Activated CD8-positive, alpha-beta memory T cell treated with anti-CD3 and anti-CD28 coated beads, Interleukin-2, amount 10 ng/mL, durations not matched to agents 7 days and 5 days (primary cell): ENCODE results near the gene GPER1. TPM values are rescaled to one million over a fixed set of nuclear protein-coding genes. Genes with fewer than 3 reads are reported as not detected.

Experiments
- ATAC-seq: fragments of 150-1000 bp; cut with Tn5 transposase; one replicate; pipeline ENCODE4 v1.10.0; 2021; ENCODE audit warnings: moderate library complexity
- CTCF ChIA-PET: fragments of 350-600 bp; sonication (Branson Sonifier 250); formaldehyde crosslinking; loops from one replicate; lab custom pipeline; 2021; ENCODE audit warnings: antibody characterized with exemption; lab: Charles Lee
- DNase-seq: peaks from one replicate; pipeline ENCODE4 v3.0.0-alpha.2; 2020
- H3K27ac Mint-ChIP-seq: one replicate; pipeline ENCODE4 v1.8.0; 2021; ENCODE audit warnings: mild to moderate bottlenecking, mixed read lengths
- H3K27me3 Mint-ChIP-seq: one replicate; pipeline ENCODE4 v1.8.0; 2021; ENCODE audit warnings: mixed read lengths
- H3K36me3 Mint-ChIP-seq: one replicate; pipeline ENCODE4 v1.8.0; 2021; ENCODE audit warnings: mild to moderate bottlenecking, mixed read lengths
- H3K4me1 Mint-ChIP-seq: one replicate; pipeline ENCODE4 v1.8.0; 2021; ENCODE audit warnings: mixed read lengths
- H3K4me3 Mint-ChIP-seq: one replicate; pipeline ENCODE4 v1.8.0; 2021; ENCODE audit warnings: mild to moderate bottlenecking, moderate library complexity, mixed read lengths
- H3K9me3 Mint-ChIP-seq: one replicate; pipeline ENCODE4 v1.8.0; 2022; ENCODE audit warnings: low read depth, mixed read lengths
- total RNA-seq, 2 experiments: library from RNA; stranded (reverse); gene quantifications; one replicate each; pipeline ENCODE4 v1.2.3, GENCODE V29; 2021

The GPER1 gene
- total RNA-seq, 2 experiments from 2014 or later: not detected

- Mint-ChIP-seq H3K27ac (no peak overlapping the region), H3K9me3 (no peaks in the 10 kb centered on the region), H3K36me3 (no peaks in the 10 kb centered on the region), H3K4me3 (no peak overlapping the region), H3K4me1 (peaks cover 49% of the 10 kb centered on the region), H3K27me3 (no peaks in the 10 kb centered on the region)
- CTCF ChIA-PET: interaction anchor here (4.8 to 6.7 kb wide), 2 partner anchors 16 to 55 kb away, joined by 33 to 46 read pairs; no protein-coding TSS in a partner anchor
- no peak for ATAC-seq
- DNase-seq: no peak
Measured at GRCh38 chr7:1049006-1049741, 38.7 kb upstream of the GPER1 start.

DNA sequence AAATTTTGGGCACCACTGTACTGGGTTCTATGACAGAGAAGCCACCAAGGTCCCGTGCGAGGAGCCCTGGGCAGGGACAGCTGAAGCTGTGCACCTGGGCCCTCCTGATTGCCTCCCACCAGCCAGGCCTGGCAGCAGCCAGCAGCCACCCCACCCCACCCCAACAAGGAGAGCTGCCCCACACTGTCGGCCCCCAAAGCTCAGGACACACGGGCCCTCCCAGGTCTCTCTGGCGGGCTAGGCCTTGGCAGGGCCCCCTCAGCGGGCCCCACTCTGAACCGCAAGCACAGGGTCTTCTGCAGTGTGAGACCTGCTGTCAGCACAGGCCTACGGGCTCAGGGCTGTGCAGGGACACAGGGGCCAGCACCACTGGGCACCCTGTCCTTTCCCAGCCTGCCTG is 38.1 kb upstream of the GPER1 start:
- peaks cover 48% of the 10 kb centered on the region for H3K4me1 Mint-ChIP-seq

DNA sequence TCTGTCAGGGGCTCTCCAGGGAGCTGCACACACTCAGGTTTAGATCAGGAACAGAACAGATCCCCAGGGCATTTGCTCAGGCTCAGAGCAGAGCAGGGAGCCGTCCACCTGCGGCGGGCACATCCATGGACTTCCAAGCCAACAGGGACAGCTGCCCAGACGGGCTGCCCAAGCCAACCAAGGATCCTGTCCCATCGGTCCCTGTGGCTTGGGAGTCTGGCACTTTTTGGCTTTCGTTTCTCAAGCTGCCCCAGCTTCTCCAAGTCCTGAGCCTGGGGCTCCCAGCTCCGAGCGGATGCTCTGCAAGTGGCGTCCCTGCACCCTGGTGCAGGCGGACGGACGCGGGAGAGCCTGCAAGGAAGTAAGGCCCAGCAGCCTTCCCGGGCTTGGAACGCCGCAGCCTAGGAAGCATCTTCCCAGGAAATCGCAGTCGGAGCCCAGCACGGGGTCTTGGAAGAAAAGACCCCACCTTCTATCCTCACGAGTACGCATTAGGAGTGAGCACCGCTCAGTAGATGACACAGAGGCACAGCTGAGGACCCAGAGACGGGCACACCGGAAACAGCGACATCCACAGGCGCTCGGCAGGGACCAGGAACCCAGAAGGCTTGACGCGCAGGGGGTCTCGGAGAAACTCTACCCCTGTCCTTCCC is 37.5 kb upstream of the GPER1 start:
- Mint-ChIP-seq H3K4me1 (peaks cover 42% of the 10 kb centered on the region), H3K27me3 (no peaks in the 10 kb centered on the region), H3K36me3 (no peaks in the 10 kb centered on the region), H3K27ac (no peak overlapping the region), H3K9me3 (no peaks in the 10 kb centered on the region), H3K4me3 (no peak overlapping the region)
- DNase-seq (no peak), ATAC-seq (no peak)
- CTCF ChIA-PET: interaction anchor here (2.9 to 4.8 kb wide), 2 partner anchors 15 to 56 kb away, joined by 17 to 33 read pairs; no protein-coding TSS in a partner anchor

More for the DNA sequence above, 38.1 kb upstream of the GPER1 start:
- H3K27me3 Mint-ChIP-seq: no peaks in the 10 kb centered on the region
- CTCF ChIA-PET: interaction anchor here (2.9 to 6.7 kb wide), 3 partner anchors 15 to 56 kb away, joined by 17 to 46 read pairs (median 33); no protein-coding TSS in a partner anchor
- no peak overlapping the region for H3K4me3 Mint-ChIP-seq
- ATAC-seq: no peak
- DNase-seq: no peak
- no peaks in the 10 kb centered on the region for H3K9me3 Mint-ChIP-seq
- H3K36me3 Mint-ChIP-seq: no peaks in the 10 kb centered on the region
- H3K27ac Mint-ChIP-seq: no peak overlapping the region

DNA sequence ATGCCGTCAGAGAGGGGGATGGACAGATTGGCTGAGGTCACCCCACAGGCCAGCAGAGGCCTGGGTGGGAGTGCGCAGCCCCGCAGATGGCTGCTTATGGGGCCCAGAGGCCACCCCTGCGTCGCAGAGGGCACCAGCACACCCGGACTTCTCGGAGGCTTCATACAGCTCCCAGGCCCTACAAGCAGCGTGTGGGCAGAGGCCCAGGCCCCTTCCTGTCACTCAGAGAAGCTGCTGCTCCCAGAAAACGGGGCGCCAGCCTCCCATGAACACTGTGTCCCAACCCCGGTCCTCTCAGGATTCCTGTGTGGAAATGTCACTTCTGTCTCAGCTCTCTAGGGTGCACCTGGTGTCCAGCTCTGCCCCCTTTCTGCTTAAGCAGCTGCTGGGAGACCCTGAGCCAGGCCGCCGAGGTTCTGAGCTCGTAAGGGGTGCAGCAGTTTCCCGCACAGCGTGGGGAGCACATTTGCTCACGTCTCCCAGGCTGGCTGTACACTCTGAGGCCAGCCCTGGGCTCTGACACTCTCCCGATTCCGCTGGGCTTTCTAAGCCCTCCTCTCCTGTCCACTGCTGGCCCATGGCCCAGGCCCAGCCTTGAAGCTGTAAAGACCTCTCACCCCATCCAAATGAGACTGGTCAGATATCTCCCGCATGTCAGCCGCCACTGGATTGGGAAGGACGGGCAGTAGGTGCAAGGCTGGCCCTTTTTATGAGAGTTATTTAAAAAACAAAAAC is 36.8 kb upstream of the GPER1 start:
- no peak overlapping the region for H3K27ac Mint-ChIP-seq
- peaks cover 36% of the 10 kb centered on the region for H3K4me1 Mint-ChIP-seq
- H3K4me3 Mint-ChIP-seq: no peak overlapping the region
- no peaks in the 10 kb centered on the region for H3K27me3 Mint-ChIP-seq
- ATAC-seq (no peak), DNase-seq (no peak)
- no peaks in the 10 kb centered on the region for H3K9me3 Mint-ChIP-seq
- CTCF ChIA-PET: interaction anchor here (2.9 to 4.8 kb wide), 2 partner anchors 14 to 57 kb away, joined by 17 to 33 read pairs; no protein-coding TSS in a partner anchor
- H3K36me3 Mint-ChIP-seq: no peaks in the 10 kb centered on the region

- DNase-seq (no peak), ATAC-seq (no peak)
- H3K27ac Mint-ChIP-seq: no peak overlapping the region
- peaks cover 25% of the 10 kb centered on the region for H3K4me1 Mint-ChIP-seq
- CTCF ChIA-PET: interaction anchor here (2.9 to 4.8 kb wide), 2 partner anchors 13 to 58 kb away, joined by 17 to 33 read pairs; no protein-coding TSS in a partner anchor
- H3K9me3 Mint-ChIP-seq: no peaks in the 10 kb centered on the region
- H3K36me3 Mint-ChIP-seq: no peaks in the 10 kb centered on the region
- no peaks in the 10 kb centered on the region for H3K27me3 Mint-ChIP-seq
- no peak overlapping the region for H3K4me3 Mint-ChIP-seq
Measured at GRCh38 chr7:1052031-1052818, 35.7 kb upstream of the GPER1 start.

DNA sequence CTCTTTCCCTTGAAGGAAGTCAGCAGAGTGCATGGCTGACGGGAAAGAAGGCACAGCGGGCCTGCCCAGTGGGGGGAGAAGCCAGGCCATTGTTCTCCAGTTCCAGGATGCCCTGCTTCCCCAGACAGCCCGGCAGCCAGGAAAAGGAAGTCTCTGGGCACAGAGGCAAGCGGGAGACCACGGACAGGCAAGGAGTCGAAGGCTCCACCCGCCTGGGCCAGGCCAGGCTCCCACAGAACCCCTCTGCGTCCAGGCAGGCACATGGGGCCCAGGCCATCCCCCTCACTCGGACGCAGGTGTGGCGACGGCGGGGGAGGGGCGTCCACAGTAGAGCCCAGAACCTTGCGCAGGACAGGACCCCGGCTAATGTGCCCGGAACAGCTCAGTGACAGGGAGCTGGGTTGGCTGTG is 34.9 kb upstream of the GPER1 start:
- Mint-ChIP-seq H3K27me3 (no peaks in the 10 kb centered on the region), H3K9me3 (no peaks in the 10 kb centered on the region), H3K4me1 (peaks cover 19% of the 10 kb centered on the region), H3K27ac (no peak overlapping the region), H3K36me3 (no peaks in the 10 kb centered on the region), H3K4me3 (no peak overlapping the region)
- CTCF ChIA-PET: interaction anchor here (1.0 to 4.8 kb wide), 2 partner anchors 59 to 348 kb away, joined by 3 to 33 read pairs; no protein-coding TSS in a partner anchor
- DNase-seq: no peak
- ATAC-seq: no peak

DNA sequence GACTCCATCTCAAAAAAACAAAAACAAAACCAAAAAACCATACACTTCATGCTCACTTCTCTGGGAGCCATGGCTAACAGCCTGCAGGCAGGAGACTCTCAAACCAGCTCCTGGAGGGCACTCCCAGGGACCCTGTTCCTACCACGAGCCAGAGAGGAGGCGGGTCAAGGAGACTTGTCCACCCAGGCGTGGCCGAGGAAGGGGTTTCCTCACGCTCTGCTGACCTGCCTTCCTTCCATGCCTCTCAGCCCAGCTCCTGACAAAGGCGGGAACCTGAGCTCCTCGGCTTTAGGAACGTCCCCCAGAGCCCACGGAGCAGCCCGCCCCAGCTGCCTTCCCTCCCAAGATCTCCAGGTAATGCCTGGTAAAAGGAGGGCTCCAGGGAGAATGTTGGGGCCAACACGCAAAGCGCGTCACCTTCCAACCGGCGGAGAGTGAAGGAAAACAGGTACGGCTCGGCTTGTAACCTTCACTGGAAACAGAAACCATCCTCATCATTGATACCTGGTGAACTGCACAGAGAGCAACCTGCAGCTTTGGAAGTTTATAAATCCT is 34.0 kb upstream of the GPER1 start:
- H3K4me3 Mint-ChIP-seq: no peak overlapping the region
- H3K27me3 Mint-ChIP-seq: no peaks in the 10 kb centered on the region
- H3K4me1 Mint-ChIP-seq: peaks cover 14% of the 10 kb centered on the region
- H3K27ac Mint-ChIP-seq: no peak overlapping the region
- H3K36me3 Mint-ChIP-seq: no peaks in the 10 kb centered on the region
- CTCF ChIA-PET: interaction anchor here (1.0 to 4.8 kb wide), 5 partner anchors 9 to 347 kb away, joined by 3 to 33 read pairs (median 8); partner anchors contain the start of gene GPR146
- no peaks in the 10 kb centered on the region for H3K9me3 Mint-ChIP-seq
- DNase-seq (no peak), ATAC-seq (no peak)

DNA sequence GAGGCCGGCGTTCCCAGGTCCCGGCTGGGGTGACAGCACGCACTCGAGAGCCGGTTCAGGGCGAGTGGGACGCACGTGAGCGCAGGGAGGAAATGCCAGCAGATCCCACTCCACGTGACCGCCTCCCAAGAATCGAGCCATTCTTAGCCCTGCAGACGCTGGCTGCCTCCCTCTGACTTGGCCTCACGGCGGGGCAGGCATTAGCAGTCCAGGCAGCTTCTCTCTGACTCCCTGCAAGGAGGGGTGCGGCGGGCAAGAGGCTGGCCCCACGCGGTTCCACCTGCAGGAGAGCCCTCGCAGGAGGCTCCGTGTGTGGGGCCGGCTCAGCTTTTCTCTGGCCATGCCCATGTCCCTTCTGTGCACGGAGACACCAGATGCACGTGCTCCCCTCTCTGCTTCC is 33.5 kb upstream of the GPER1 start:
- DNase-seq: no peak
- Mint-ChIP-seq H3K4me3 (no peak overlapping the region), H3K27me3 (no peaks in the 10 kb centered on the region), H3K36me3 (no peaks in the 10 kb centered on the region), H3K9me3 (no peaks in the 10 kb centered on the region), H3K4me1 (peaks cover 13% of the 10 kb centered on the region), H3K27ac (no peak overlapping the region)
- no peak for ATAC-seq
- CTCF ChIA-PET: interaction anchor here (1.1 to 1.5 kb wide), 3 partner anchors 10 to 62 kb away, joined by 4 to 9 read pairs (median 8); partner anchors contain the start of gene GPR146

DNA sequence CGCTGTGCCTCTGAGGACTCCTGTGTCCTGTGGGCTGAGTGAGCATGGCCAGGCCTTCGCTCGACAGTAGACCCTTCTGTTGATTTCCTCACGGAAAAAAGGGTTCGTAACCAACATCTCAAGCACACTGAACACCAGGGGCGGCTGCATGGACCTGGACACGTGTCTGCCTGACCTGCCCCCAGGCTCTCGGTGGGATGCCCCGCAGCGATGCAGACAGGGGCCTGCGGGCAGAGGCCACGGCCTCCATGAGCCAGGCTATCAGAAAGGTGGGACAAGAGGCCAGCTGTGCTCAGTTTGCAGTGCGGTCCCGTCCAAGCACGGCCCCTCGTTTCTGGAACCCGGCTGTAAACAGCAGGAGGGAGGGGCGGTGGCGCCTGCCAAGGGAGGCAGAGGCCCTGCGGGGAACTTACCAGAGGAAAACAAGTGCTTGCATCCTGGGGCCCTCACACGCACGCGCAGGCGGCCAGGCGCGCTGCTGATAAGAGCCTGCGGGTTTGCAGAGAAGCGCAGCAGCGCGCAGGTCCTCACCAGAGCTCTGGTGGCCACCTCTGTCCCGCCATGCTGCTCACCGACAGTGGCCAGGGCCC is 33.0 kb upstream of the GPER1 start:
- no peak overlapping the region for H3K27ac Mint-ChIP-seq
- H3K4me3 Mint-ChIP-seq: no peak overlapping the region
- H3K36me3 Mint-ChIP-seq: no peaks in the 10 kb centered on the region
- no peaks in the 10 kb centered on the region for H3K27me3 Mint-ChIP-seq
- DNase-seq: no peak
- peaks cover 8% of the 10 kb centered on the region for H3K4me1 Mint-ChIP-seq
- H3K9me3 Mint-ChIP-seq: no peaks in the 10 kb centered on the region
- no peak for ATAC-seq
- CTCF ChIA-PET: interaction anchor here (1.2 to 1.5 kb wide), 2 partner anchors 10 to 62 kb away, joined by 4 to 9 read pairs; partner anchors contain the start of gene GPR146

- CTCF ChIA-PET: interaction anchor here (0.7 to 1.5 kb wide), 4 partner anchors 9 to 63 kb away, joined by 3 to 5 read pairs (median 4); partner anchors contain the start of gene GPR146
- ATAC-seq (no peak), DNase-seq (no peak)
- H3K4me1 Mint-ChIP-seq: peaks cover 6% of the 10 kb centered on the region
- H3K4me3 Mint-ChIP-seq: no peak overlapping the region
- no peak overlapping the region for H3K27ac Mint-ChIP-seq
- no peaks in the 10 kb centered on the region for H3K36me3 Mint-ChIP-seq
- no peaks in the 10 kb centered on the region for H3K27me3 Mint-ChIP-seq
- H3K9me3 Mint-ChIP-seq: no peaks in the 10 kb centered on the region
Measured at GRCh38 chr7:1055491-1055955, 32.4 kb upstream of the GPER1 start.

DNA sequence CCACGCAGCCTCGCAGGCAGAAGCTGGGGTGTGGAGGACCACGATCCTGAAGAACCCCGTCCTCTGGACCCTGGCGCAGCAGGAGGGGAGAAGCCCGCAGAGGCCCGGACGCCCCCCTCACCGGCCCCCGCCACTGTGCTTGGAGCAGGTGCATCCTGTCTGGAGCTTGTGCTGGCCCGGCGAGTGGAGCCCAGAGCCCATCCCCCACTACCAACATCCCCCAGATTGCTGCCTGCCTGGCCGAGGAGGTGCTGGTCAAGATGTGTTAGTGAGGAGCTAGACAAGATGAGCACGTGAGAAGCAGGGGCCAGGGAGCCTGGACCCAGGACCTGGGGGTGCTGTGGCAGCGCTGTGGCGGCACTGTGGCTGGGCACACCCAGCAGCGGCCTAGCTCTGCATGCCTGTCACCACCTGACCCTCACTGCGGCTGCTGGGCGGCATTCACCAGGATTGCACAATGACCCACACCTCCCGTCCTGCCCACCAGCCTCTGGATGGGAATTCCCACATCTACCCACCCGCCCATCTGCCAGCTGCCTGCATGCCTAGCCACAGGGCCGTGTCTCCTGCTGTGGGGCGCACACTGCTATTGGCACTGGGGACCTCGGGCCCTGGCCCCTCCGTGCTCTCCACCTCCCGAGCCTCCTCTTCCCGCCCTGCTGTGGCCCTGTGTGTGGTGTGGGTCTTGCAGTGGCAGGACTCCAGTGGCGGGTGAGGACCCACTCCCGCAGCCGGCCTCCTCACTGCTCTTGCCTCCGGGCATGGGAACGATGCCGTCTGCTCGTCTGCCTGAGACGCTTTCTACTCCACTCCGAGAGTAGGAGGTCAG is 31.7 kb upstream of the GPER1 start:
- no peaks in the 10 kb centered on the region for H3K9me3 Mint-ChIP-seq
- no peak for ATAC-seq
- H3K4me3 Mint-ChIP-seq: no peak overlapping the region
- CTCF ChIA-PET: interaction anchor here (0.7 to 1.1 kb wide), 3 partner anchors 9 to 12 kb away, joined by 3 to 5 read pairs (median 3); partner anchors contain the start of gene GPR146
- no peaks in the 10 kb centered on the region for H3K36me3 Mint-ChIP-seq
- H3K27me3 Mint-ChIP-seq: no peaks in the 10 kb centered on the region
- peaks cover 6% of the 10 kb centered on the region for H3K4me1 Mint-ChIP-seq
- DNase-seq: no peak
- H3K27ac Mint-ChIP-seq: no peak overlapping the region
